ENCODE measurements around the gene ZC3H7B. TPM values are rescaled to one million over a fixed set of nuclear protein-coding genes. Genes with fewer than 3 reads are reported as not detected.

Gene ZC3H7B
- total and polyA plus RNA-seq, 2 experiments from 2014 or later = 5.4 to 54.9 TPM

GRCh38 chr22:41357191-41357590 is 55.9 kb downstream of the ZC3H7B start:
- H3K27me3 ChIP-seq (replicated peaks; ENCODE audit: insufficient read depth) = no peaks in the 10 kb centered on the region
- no peaks in the 10 kb centered on the region for H3K9me2 ChIP-seq (ENCODE audit: insufficient read depth)
- H3K79me2 ChIP-seq (ENCODE audit: insufficient read depth) = no peaks in the 10 kb centered on the region
- no peaks in the 10 kb centered on the region for H3K4me1 ChIP-seq (ENCODE audit: insufficient read depth)
- H3K4me2 ChIP-seq (ENCODE audit: unreplicated experiment) = no peak overlapping the region
- H3K4me3 ChIP-seq = no peak overlapping the region
- no peaks in the 10 kb centered on the region for H4K20me1 ChIP-seq (ENCODE audit: insufficient read depth)
- TF ChIP-seq EZH2phosphoT487 (IDR thresholded peaks at IDR 0.05; ENCODE audit: insufficient read depth, low read depth) = no peak
- no peak for TF ChIP-seq EZH2 (IDR thresholded peaks at IDR 0.05; ENCODE audit: insufficient read depth, poor library complexity, severe bottlenecking)
- no peak for DNase-seq
- no peak overlapping the region for H2AFZ ChIP-seq
- no peaks in the 10 kb centered on the region for H3K9me3 ChIP-seq (ENCODE audit: low read depth)
- no peak overlapping the region for H3K9ac ChIP-seq
- H3F3A ChIP-seq (ENCODE audit: insufficient read depth) = no peaks in the 10 kb centered on the region
- H3K36me3 ChIP-seq (ENCODE audit: low read depth) = peaks cover 12% of the 10 kb centered on the region; the same call in 1 of the 2 replicates
- 94 to 98% methylated on average over 13 to 16 of the region's 16 CpGs for WGBS, 2 experiments (ENCODE audit: low coverage in 1 of 2, low lambda C conversion rate in 2 of 2, missing lambda C conversion rate in 2 of 2)
- H3K27ac ChIP-seq = no peak overlapping the region
- in situ Hi-C loops (cut with MboI) = no loop called here

- 84 to 86% methylated on average over 11 to 17 of the region's 17 CpGs for WGBS, 2 experiments (ENCODE audit: low coverage in 1 of 2, low lambda C conversion rate in 2 of 2, missing lambda C conversion rate in 2 of 2)
- H3K4me3 ChIP-seq = no peak overlapping the region
- H3K4me2 ChIP-seq (ENCODE audit: unreplicated experiment) = no peak overlapping the region
- H3K4me1 ChIP-seq (ENCODE audit: insufficient read depth) = no peaks in the 10 kb centered on the region
- H4K20me1 ChIP-seq (ENCODE audit: insufficient read depth) = no peaks in the 10 kb centered on the region
- H3K9ac ChIP-seq = no peak overlapping the region
- no peaks in the 10 kb centered on the region for H3K9me3 ChIP-seq (ENCODE audit: low read depth)
- no peaks in the 10 kb centered on the region for H3K79me2 ChIP-seq (ENCODE audit: insufficient read depth)
- H3K27ac ChIP-seq = no peak overlapping the region
- H3K27me3 ChIP-seq (replicated peaks; ENCODE audit: insufficient read depth) = no peaks in the 10 kb centered on the region
- in situ Hi-C loops (cut with MboI) = no loop called here
- H3K9me2 ChIP-seq (ENCODE audit: insufficient read depth) = no peaks in the 10 kb centered on the region
- no peak for TF ChIP-seq EZH2phosphoT487 (IDR thresholded peaks at IDR 0.05; ENCODE audit: insufficient read depth, low read depth)
- TF ChIP-seq EZH2 (IDR thresholded peaks at IDR 0.05; ENCODE audit: insufficient read depth, poor library complexity, severe bottlenecking) = no peak
- H3F3A ChIP-seq (ENCODE audit: insufficient read depth) = peaks cover 10% of the 10 kb centered on the region; the same call in 1 of the 2 replicates
- H3K36me3 ChIP-seq (ENCODE audit: low read depth) = peaks cover 12% of the 10 kb centered on the region; the same call in 1 of the 2 replicates
- no peak overlapping the region for H2AFZ ChIP-seq
- no peak for DNase-seq
These were observed 57.6 kb downstream of the ZC3H7B start for GRCh38 chr22:41358927-41359326.

DNA sequence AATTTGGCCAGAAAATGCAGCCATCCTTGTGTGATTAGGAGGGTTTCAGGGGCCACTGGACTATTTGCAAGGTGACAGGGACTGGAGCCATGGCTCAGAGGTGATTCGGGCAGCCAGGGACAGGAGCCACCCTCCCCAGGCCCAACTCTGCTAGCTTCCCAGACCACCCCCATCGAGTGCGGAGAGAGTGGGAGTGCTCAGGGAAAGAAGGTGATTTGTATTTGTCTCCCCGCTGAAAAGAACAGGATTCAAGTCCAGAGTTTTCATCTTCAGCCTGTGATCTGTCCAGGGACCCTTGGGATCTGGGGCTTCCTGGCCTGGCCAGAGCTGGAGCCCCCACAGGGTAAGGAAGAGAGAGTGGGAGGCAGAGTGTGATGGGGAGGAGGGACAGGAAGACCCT is 58.1 kb downstream of the ZC3H7B start:
- DNase-seq = no peak
- peaks cover 12% of the 10 kb centered on the region; the same call in 1 of the 2 replicates for H3K36me3 ChIP-seq (ENCODE audit: low read depth)
- H3K27me3 ChIP-seq (replicated peaks; ENCODE audit: insufficient read depth) = no peaks in the 10 kb centered on the region

DNA sequence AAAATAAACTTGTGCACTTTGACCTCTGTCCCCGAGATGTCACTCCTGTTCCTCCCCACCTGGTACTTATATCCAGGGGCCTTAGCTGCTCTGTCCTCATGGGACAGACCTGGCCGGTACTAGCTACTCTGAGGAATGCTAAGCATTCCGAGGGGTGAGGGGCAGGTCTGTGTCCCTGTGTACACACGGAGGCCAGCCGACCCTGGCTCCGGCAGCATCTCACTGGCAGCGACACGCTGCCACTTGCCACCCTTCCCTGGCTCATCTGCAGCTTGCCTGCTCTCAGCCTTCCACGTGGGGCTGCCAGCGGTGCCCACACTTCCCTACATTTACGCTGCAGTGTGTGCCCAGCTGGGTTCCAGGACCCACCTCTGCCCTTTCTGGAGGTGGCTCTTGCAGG is 58.8 kb downstream of the ZC3H7B start:
- H3K4me1 ChIP-seq (ENCODE audit: insufficient read depth) = no peaks in the 10 kb centered on the region
- 90 to 91% methylated on average over 11 of the region's 11 CpGs for WGBS, 2 experiments (ENCODE audit: low coverage in 1 of 2, low lambda C conversion rate in 2 of 2, missing lambda C conversion rate in 2 of 2)
- no peaks in the 10 kb centered on the region for H3K27me3 ChIP-seq (replicated peaks; ENCODE audit: insufficient read depth)
- TF ChIP-seq EZH2 (IDR thresholded peaks at IDR 0.05; ENCODE audit: insufficient read depth, poor library complexity, severe bottlenecking) (no peak), EZH2phosphoT487 (IDR thresholded peaks at IDR 0.05; ENCODE audit: insufficient read depth, low read depth) (no peak)
- H3K4me2 ChIP-seq (ENCODE audit: unreplicated experiment) = no peak overlapping the region
- no peaks in the 10 kb centered on the region for H3K79me2 ChIP-seq (ENCODE audit: insufficient read depth)
- peaks cover 10% of the 10 kb centered on the region; the same call in 1 of the 2 replicates for H3F3A ChIP-seq (ENCODE audit: insufficient read depth)
- no peak overlapping the region for H3K4me3 ChIP-seq
- no peaks in the 10 kb centered on the region for H3K9me2 ChIP-seq (ENCODE audit: insufficient read depth)
- no peak for DNase-seq
- H2AFZ ChIP-seq = no peak overlapping the region
- H3K9ac ChIP-seq = no peak overlapping the region
- H3K27ac ChIP-seq = no peak overlapping the region
- H3K9me3 ChIP-seq (ENCODE audit: low read depth) = no peaks in the 10 kb centered on the region
- no peaks in the 10 kb centered on the region for H4K20me1 ChIP-seq (ENCODE audit: insufficient read depth)
- in situ Hi-C loops (cut with MboI) = no loop called here
- H3K36me3 ChIP-seq (ENCODE audit: low read depth) = peaks cover 12% of the 10 kb centered on the region; the same call in 1 of the 2 replicates

More for the DNA sequence above, 58.1 kb downstream of the ZC3H7B start:
- in situ Hi-C loops (cut with MboI) = no loop called here
- Histone ChIP-seq H3F3A (ENCODE audit: insufficient read depth) (peaks cover 10% of the 10 kb centered on the region; the same call in 1 of the 2 replicates), H3K9ac (no peak overlapping the region), H3K9me2 (ENCODE audit: insufficient read depth) (no peaks in the 10 kb centered on the region), H3K9me3 (ENCODE audit: low read depth) (no peaks in the 10 kb centered on the region), H3K79me2 (ENCODE audit: insufficient read depth) (no peaks in the 10 kb centered on the region), H4K20me1 (ENCODE audit: insufficient read depth) (no peaks in the 10 kb centered on the region), H2AFZ (no peak overlapping the region), H3K4me2 (ENCODE audit: unreplicated experiment) (no peak overlapping the region), H3K27ac (no peak overlapping the region), H3K4me1 (ENCODE audit: insufficient read depth) (no peaks in the 10 kb centered on the region), H3K4me3 (no peak overlapping the region)
- TF ChIP-seq EZH2phosphoT487 (IDR thresholded peaks at IDR 0.05; ENCODE audit: insufficient read depth, low read depth) (no peak), EZH2 (IDR thresholded peaks at IDR 0.05; ENCODE audit: insufficient read depth, poor library complexity, severe bottlenecking) (no peak)
- WGBS, 2 experiments (ENCODE audit: low coverage in 1 of 2, low lambda C conversion rate in 2 of 2, missing lambda C conversion rate in 2 of 2) = 98 to 99% methylated on average over 4 of the region's 4 CpGs
